ENCODE data around the gene LAIR1.
"Not testable (repeated sequence)": the region's sequence is repeated elsewhere in the genome, so short reads cannot be mapped to it uniquely, and the experiment has no call there.

LAIR1 gene

GRCh38 chr19:54375181-54375938, 10.6 kb upstream of the LAIR1 start:
- DNase-seq = not testable (repeated sequence)

GRCh38 chr19:54373781-54374631, 9.3 kb upstream of the LAIR1 start:
- no peak for DNase-seq

DNA sequence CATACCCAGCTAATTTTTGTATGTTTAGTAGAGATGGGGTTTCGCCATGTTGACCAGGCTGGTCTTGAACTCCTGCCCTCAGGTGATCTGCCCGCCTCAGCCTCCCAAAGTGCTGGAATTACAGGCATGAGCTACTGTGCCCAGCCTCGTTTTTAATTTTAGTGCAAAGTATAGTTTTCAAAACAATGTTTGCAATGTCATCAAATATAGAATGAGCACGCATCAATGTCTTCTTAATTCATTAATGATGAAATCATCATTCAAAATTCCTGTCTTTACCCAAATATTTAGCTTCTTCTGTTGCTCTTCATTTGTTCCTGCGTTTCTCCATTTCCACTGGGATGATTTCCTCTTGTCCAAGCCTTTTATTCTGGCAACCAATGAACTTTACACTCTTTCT, 6.7 kb upstream of the LAIR1 start:
- DNase-seq = not testable (repeated sequence)

- peak; percentile 57 for DNase-seq
Measured at GRCh38 chr19:54370434-54370796, 5.7 kb upstream of the LAIR1 start.

DNA sequence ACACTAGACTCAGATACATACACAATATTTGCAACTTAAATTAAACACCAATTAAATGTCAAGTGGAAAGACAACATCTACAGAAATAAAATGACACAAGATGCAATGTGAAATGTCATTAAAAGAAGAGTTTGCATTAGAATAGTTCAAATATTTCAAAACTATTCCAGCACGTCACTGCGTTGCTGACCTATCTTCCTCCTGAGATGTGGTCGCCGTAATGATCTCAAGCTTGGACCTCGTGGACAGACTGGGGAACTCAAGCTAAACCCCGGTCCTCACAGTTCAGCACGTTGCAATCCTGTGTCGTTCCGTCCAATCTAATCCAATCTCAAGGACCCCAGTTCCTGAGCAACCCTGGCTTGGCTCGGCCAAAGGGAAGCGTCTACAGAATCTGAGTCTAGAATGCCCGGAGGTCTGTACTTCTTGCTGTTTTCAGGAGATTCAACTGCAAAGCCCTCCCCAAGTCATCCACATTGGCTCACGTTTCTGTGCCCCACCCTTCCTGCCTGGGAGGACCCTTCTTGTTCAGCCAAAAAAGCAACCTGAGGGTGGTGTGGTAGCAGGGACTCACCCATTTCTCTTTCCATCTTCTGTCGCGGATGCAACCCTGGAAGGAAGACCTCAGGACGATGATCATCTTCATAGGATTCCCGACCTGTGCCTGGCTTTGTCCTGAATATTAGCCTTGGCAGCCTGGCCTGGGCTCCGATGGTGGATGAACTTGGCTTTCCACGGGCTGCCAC, 5.1 kb upstream of the LAIR1 start:
- not testable (repeated sequence) for DNase-seq

GRCh38 chr19:54369082-54369687, 4.5 kb upstream of the LAIR1 start:
- DNase-seq = no peak

- DNase-seq = no peak
Measured at GRCh38 chr19:54366811-54367210, 2.1 kb upstream of the LAIR1 start.

DNA sequence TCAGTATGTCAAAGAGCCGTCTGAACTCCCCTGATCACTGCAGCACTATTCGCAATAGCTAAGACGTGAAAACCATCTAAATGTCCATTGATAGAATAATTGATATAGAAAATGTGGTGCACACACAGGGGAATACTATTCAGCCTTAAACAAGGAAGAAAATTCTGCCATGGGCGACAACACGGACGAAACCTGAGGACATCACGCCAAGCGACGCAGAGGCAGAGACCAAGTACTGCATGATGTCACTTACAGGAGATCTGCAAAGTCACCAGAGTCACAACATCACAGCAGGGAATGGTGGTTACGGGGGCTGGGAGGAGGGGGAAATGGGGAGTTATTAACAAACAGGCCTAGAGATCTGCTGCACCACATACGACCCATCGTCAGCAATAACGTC, 1.1 kb upstream of the LAIR1 start:
- not testable (repeated sequence) for DNase-seq

- not testable (repeated sequence) for DNase-seq
Measured at GRCh38 chr19:54361680-54362422, 2.9 kb downstream of the LAIR1 start.

DNA sequence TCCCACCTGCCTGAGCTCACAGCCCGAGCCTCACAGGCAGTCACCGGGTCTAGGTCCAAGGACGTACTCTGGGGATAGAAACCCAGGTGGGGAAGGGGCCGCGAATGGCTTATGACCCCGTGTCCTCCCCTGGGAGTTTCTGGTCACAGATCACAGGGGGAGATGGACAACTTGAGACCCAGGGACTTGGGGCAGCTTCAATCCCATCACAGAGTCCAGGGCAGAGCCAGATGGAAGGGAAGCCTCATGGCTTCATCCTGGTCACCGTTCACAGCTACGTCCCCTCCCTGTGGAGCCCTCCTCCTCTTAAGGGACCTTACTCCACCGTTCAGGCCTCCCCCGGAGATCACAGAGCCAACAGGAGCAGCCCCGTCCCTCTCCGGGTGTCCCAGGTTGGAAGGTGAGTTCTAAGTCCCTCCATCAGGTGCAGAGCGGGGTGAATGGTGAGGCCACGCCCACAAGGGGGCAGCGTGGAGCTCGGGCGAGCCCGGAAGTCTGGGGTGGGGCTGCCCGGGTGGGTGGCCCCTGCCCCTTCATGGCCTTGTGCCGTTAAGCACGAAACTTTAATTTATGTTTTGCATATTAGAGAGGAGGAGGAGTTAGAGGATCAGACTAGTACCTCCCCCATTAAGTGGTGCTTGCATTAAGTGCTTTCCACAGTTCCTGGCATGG, 5.4 kb downstream of the LAIR1 start:
- DNase-seq = peak; percentile 66

GRCh38 chr19:54357381-54357780, 7.3 kb downstream of the LAIR1 start:
- no peak for DNase-seq

- DNase-seq = no peak
Measured at GRCh38 chr19:54356444-54357056, 8.2 kb downstream of the LAIR1 start.

GRCh38 chr19:54355675-54356074, 9.1 kb downstream of the LAIR1 start:
- DNase-seq = no peak

GRCh38 chr19:54354761-54355160, 10.0 kb downstream of the LAIR1 start:
- no peak for DNase-seq

DNA sequence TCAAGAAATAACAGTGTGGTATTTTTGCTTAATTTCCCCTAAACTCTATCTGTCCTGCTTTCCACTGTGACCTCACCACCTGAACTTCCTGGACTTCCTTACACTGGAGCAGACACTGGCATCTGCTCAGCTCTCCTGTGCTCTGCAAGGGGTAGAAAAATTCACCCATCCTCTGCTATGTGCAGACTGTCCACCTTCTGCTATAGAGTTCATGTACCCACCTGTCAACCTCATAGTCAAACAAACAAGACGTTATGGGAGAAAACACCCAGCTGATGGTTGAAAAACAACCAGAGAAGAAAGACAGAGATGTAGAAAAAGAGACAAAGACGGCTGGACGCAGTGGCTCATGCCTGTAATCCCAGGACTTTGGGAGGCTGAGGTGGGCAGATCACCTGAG, 12.2 kb downstream of the LAIR1 start:
- no peak for DNase-seq

- DNase-seq = no peak
Measured at GRCh38 chr19:54352041-54352440, 12.7 kb downstream of the LAIR1 start.

GRCh38 chr19:54351474-54351873, 13.3 kb downstream of the LAIR1 start:
- no peak for DNase-seq

GRCh38 chr19:54345938-54346386, 18.8 kb downstream of the LAIR1 start:
- DNase-seq = no peak

DNA sequence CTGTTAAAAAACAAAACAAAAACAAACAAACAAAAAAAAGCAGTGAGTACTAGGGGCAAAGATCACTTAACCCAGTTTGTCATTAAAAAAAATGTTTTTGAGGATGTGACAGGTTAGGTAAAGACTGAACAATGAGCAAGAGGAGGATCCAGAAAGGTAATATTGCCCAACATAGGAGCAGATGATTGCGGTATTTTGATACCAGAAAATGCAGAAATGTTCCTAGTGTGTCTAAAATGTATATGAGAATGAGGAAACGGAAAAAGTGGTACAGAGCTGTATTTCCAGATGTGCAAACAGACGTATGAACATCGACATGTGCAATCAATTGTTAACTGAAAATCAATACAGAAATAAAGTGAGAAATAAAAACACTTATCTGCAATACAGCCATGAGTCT, 20.9 kb downstream of the LAIR1 start:
- no peak for DNase-seq

GRCh38 chr19:54341295-54341694, 23.4 kb downstream of the LAIR1 start:
- DNase-seq = no peak
